CD8-positive, alpha-beta memory T cell (primary cell): ENCODE results near the gene ELMO1. TPM values are rescaled to one million over a fixed set of nuclear protein-coding genes. Genes with fewer than 3 reads are reported as not detected.

Source experiments
- CTCF ChIA-PET: fragments of 350-600 bp; sonication (Branson Sonifier 250); formaldehyde crosslinking; loops from one replicate; lab custom pipeline; 2021; ENCODE audit warnings: antibody characterized with exemption; lab: Charles Lee
- POLR2A ChIA-PET: fragments of 350-600 bp; sonication (Branson Sonifier 250); formaldehyde crosslinking; loops from one replicate; lab custom pipeline; 2021; ENCODE audit warnings: antibody characterized with exemption; lab: Charles Lee
- DNase-seq, 5 donors: peaks; one replicate each; pipeline versions ENCODE4 v3.0.0 to v3.0.0-alpha.2; 2020 to 2022; ENCODE audit warnings: mixed read lengths in 1 of 5
- H3K27ac ChIP-seq: one replicate; pipeline ENCODE4 v1.7.0; 2013; ENCODE audit warnings: low read depth, mild to moderate bottlenecking, low read length, moderate library complexity
- H3K27me3 ChIP-seq: 2 replicates; pipeline ENCODE4 v1.7.0; 2013; ENCODE audit warnings: low read length, mild to moderate bottlenecking; ENCODE audit not compliant: insufficient read depth, poor library complexity, severe bottlenecking
- H3K36me3 ChIP-seq: 2 replicates; pipeline ENCODE4 v1.7.0; 2013; ENCODE audit warnings: mild to moderate bottlenecking, low read length, moderate library complexity; ENCODE audit not compliant: insufficient read depth
- H3K4me1 ChIP-seq: 2 replicates; pipeline ENCODE4 v1.7.0; 2013; ENCODE audit warnings: mild to moderate bottlenecking, low read length, moderate library complexity; ENCODE audit not compliant: insufficient read depth
- H3K4me3 ChIP-seq: 2 replicates; pipeline ENCODE4 v1.7.0; 2013; ENCODE audit warnings: mild to moderate bottlenecking, low read length
- H3K9me3 ChIP-seq: 2 replicates; pipeline ENCODE4 v1.7.0; 2013; ENCODE audit warnings: mild to moderate bottlenecking, low read length
- H3K27ac Mint-ChIP-seq, 8 donors: one replicate each; pipeline ENCODE4 v1.8.0; 2020 to 2021; ENCODE audit warnings: mixed read lengths in 8 of 8, mild to moderate bottlenecking in 6 of 8, inconsistent platforms in 3 of 8, moderate library complexity in 3 of 8
- H3K27me3 Mint-ChIP-seq, 2 donors: one replicate each; pipeline ENCODE4 v1.8.0; 2020 to 2021; ENCODE audit warnings: mixed read lengths in 2 of 2, mild to moderate bottlenecking in 1 of 2, moderate library complexity in 1 of 2
- H3K36me3 Mint-ChIP-seq, 3 donors: one replicate each; pipeline ENCODE4 v1.8.0; 2020 to 2021; ENCODE audit warnings: mixed read lengths in 3 of 3, inconsistent platforms in 1 of 3, mild to moderate bottlenecking in 1 of 3
- H3K4me1 Mint-ChIP-seq, 3 donors: one replicate each; pipeline ENCODE4 v1.8.0; 2020 to 2021; ENCODE audit warnings: mixed read lengths in 3 of 3, inconsistent platforms in 1 of 3, mild to moderate bottlenecking in 1 of 3
- H3K4me3 Mint-ChIP-seq, 7 donors: one replicate each; pipeline ENCODE4 v1.8.0; 2020 to 2021; ENCODE audit warnings: mixed read lengths in 7 of 7, mild to moderate bottlenecking in 6 of 7, moderate library complexity in 4 of 7, inconsistent platforms in 2 of 7
- H3K9me3 Mint-ChIP-seq, 5 donors: one replicate each; pipeline ENCODE4 v1.8.0; 2020 to 2022; ENCODE audit warnings: mixed read lengths in 5 of 5, mild to moderate bottlenecking in 3 of 5, moderate library complexity in 2 of 5, inconsistent platforms in 1 of 5
- polyA plus RNA-seq: library from polyadenylated mRNA; unstranded; fragments of 300-500 nt; fragmentation: Illumina TruSeq; gene quantifications from one replicate; pipeline ENCODE4 v1.2.3, GENCODE V29; 2021
- total RNA-seq, 2 experiments: library from RNA; stranded (reverse); gene quantifications; one replicate each; pipeline ENCODE4 v1.2.3, GENCODE V29; 2021

ELMO1 gene
- total and polyA plus RNA-seq, 3 experiments from 2014 or later = 65.6 to 74.4 (median 66.2) TPM

DNA sequence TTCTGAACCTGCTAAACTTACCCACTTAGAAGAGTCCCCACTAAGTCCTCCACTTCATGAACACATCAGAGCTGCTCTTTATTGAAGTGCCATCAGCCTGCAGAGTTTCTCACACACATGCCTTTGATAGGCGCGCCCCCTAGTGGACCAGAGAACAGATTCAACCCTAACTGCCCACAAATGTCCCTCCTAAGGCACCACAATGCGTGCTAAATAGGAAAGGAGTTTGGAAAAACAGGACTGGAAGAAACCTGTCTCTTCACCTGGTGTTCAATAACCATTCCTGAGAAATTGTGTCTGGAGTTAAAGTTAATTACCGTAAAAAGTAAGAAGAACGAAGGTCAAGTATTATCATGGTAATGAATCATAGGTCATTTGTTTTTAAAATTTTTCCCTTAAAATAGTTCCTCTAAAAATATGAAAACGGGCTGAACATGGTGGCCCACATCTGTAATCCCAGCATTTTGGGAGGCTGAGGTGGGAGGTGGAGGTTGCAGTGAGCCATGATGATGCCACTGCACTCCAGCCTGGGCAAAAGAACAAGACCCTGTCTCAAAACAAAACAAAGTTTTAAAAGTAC, 249.7 kb downstream of the ELMO1 start:
- ChIA-PET CTCF (interaction anchor here (0.6 to 7.5 kb wide), 22 partner anchors 14 to 914 kb away, joined by 3 to 87 read pairs (median 3); no protein-coding TSS in a partner anchor), POLR2A (no interaction called here)

DNA sequence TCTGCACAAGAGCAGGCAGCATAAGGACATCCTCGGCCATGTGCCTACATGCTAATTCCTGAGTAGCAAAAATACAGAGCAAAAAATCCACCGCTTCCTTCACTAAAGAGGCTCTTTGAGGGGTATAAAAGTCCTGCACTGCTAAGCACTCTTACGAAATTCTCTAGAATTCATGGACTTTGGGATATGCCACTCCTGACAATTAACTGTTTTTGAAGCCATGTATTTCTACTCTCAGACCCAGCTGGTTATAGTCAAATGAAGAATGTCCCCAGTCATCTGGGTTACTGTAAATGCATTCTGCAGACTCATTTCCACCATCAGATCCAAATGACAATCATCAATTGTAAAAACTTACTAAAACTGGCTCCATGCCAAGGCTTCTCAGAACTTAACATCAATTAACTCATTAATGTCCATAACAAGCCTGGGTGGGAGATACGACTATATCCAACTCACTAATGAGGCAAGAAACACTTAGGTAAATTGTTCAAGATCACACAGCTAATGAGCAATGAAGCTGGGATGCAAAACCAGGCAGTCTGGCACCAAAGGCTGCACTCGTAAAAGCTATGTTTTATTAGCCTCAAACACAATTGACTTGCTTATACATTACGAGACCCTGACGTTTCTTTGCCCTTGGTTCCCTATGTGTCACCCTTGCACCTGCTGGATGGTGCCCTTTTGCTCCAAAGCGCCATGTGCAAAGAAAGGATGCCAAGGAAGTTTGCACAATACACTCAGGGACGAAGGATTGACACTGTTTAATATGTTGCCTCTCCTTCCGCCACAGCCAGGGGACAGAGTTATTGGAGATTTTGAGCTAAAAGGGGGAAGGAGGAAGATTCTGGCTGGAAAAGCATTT, 250.4 kb downstream of the ELMO1 start:
- H3K4me3 ChIP-seq = no peak overlapping the region
- H3K4me1 Mint-ChIP-seq = peaks cover 10 to 21% (median 11%) of the 10 kb centered on the region in 3 donors
- H3K27ac ChIP-seq = no peak overlapping the region
- H3K27me3 Mint-ChIP-seq = no peaks in the 10 kb centered on the region
- no peak overlapping the region for H3K27ac Mint-ChIP-seq
- CTCF ChIA-PET = interaction anchor here (0.6 to 7.5 kb wide), 21 partner anchors 13 to 914 kb away, joined by 3 to 87 read pairs (median 3); no protein-coding TSS in a partner anchor
- POLR2A ChIA-PET = no interaction called here
- H3K9me3 Mint-ChIP-seq = no peaks in the 10 kb centered on the region
- H3K4me1 ChIP-seq = no peaks in the 10 kb centered on the region
- H3K4me3 Mint-ChIP-seq = no peak overlapping the region
- peaks cover 5% of the 10 kb centered on the region for H3K36me3 ChIP-seq
- no peaks in the 10 kb centered on the region for H3K9me3 ChIP-seq
- peaks cover 0 to 72% (median 7%) of the 10 kb centered on the region in 3 donors for H3K36me3 Mint-ChIP-seq
- H3K27me3 ChIP-seq = no peaks in the 10 kb centered on the region
- DNase-seq = no peak

More for the DNA sequence above, 249.7 kb downstream of the ELMO1 start:
- Histone ChIP-seq H3K4me1 (no peaks in the 10 kb centered on the region), H3K9me3 (no peaks in the 10 kb centered on the region), H3K27me3 (no peaks in the 10 kb centered on the region), H3K4me3 (no peak overlapping the region), H3K27ac (no peak overlapping the region), H3K36me3 (peaks cover 5% of the 10 kb centered on the region)
- no peaks in the 10 kb centered on the region for H3K27me3 Mint-ChIP-seq
- peaks cover 5 to 14% (median 10%) of the 10 kb centered on the region in 3 donors for H3K4me1 Mint-ChIP-seq
- peak; percentile 53 to 83 (median 60) for DNase-seq
- H3K36me3 Mint-ChIP-seq = peaks cover 0 to 76% (median 8%) of the 10 kb centered on the region in 3 donors
- H3K27ac Mint-ChIP-seq = peak overlapping the region in 1 of 8 donors; percentile 57
- no peak overlapping the region for H3K4me3 Mint-ChIP-seq
- no peaks in the 10 kb centered on the region for H3K9me3 Mint-ChIP-seq

- no peaks in the 10 kb centered on the region for H3K27me3 ChIP-seq
- no peak overlapping the region for H3K4me3 ChIP-seq
- peaks cover 5% of the 10 kb centered on the region for H3K36me3 ChIP-seq
- no peaks in the 10 kb centered on the region for H3K4me1 ChIP-seq
- Mint-ChIP-seq H3K27ac (peak overlapping the region in 1 of 8 donors; percentile 31), H3K4me3 (no peak overlapping the region), H3K27me3 (no peaks in the 10 kb centered on the region), H3K9me3 (no peaks in the 10 kb centered on the region), H3K4me1 (peaks cover 13 to 21% (median 13%) of the 10 kb centered on the region in 3 donors), H3K36me3 (peaks cover 0 to 64% (median 7%) of the 10 kb centered on the region in 3 donors)
- DNase-seq = no peak
- ChIA-PET CTCF (interaction anchor here (1.8 to 7.5 kb wide), 2 partner anchors 709 to 757 kb away, joined by 4 to 87 read pairs; no protein-coding TSS in a partner anchor), POLR2A (no interaction called here)
- no peak overlapping the region for H3K27ac ChIP-seq
- H3K9me3 ChIP-seq = no peaks in the 10 kb centered on the region
Measured at GRCh38 chr7:37197108-37197507, 251.6 kb downstream of the ELMO1 start.

DNA sequence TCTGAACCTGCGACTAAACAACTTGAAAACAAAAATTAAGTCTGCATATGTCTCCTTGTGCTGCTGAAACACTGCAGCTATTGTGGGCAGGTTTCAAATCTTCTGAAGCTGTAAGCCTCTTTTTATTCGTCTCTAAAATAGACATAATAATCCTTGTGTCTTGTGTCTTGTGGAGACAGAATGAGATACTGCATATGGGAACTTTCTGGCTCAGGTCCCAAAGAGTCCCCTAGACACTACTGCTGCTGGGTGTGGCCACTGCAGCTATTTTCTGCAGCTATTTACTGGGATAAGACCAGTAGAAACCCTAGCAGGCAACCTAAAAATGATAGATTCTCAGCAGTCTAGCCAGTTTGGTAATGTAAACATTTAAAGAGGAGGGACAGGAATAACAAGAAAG, 252.0 kb downstream of the ELMO1 start:
- no peaks in the 10 kb centered on the region for H3K9me3 Mint-ChIP-seq
- DNase-seq = no peak
- no peaks in the 10 kb centered on the region for H3K27me3 Mint-ChIP-seq
- Histone ChIP-seq H3K4me3 (no peak overlapping the region), H3K4me1 (no peaks in the 10 kb centered on the region), H3K27me3 (no peaks in the 10 kb centered on the region), H3K36me3 (peaks cover 5% of the 10 kb centered on the region), H3K9me3 (no peaks in the 10 kb centered on the region), H3K27ac (no peak overlapping the region)
- peaks cover 13 to 21% (median 13%) of the 10 kb centered on the region in 3 donors for H3K4me1 Mint-ChIP-seq
- H3K27ac Mint-ChIP-seq = no peak overlapping the region
- H3K4me3 Mint-ChIP-seq = peak overlapping the region in 1 of 7 donors; percentile 25
- ChIA-PET POLR2A (no interaction called here), CTCF (interaction anchor here (1.8 to 7.5 kb wide), 2 partner anchors 708 to 756 kb away, joined by 4 to 87 read pairs; no protein-coding TSS in a partner anchor)
- peaks cover 0 to 68% (median 8%) of the 10 kb centered on the region in 3 donors for H3K36me3 Mint-ChIP-seq

GRCh38 chr7:37195388-37195787, 253.3 kb downstream of the ELMO1 start:
- H3K27me3 ChIP-seq = no peaks in the 10 kb centered on the region
- no peaks in the 10 kb centered on the region for H3K27me3 Mint-ChIP-seq
- no peak overlapping the region for H3K4me3 ChIP-seq
- no peaks in the 10 kb centered on the region for H3K9me3 Mint-ChIP-seq
- no peaks in the 10 kb centered on the region for H3K4me1 ChIP-seq
- no peak overlapping the region for H3K27ac ChIP-seq
- ChIA-PET POLR2A (no interaction called here), CTCF (interaction anchor here (1.8 to 7.5 kb wide), 2 partner anchors 707 to 755 kb away, joined by 4 to 87 read pairs; no protein-coding TSS in a partner anchor)
- H3K4me3 Mint-ChIP-seq = no peak overlapping the region
- peaks cover 13 to 21% (median 13%) of the 10 kb centered on the region in 3 donors for H3K4me1 Mint-ChIP-seq
- no peak for DNase-seq
- peaks cover 0 to 65% (median 12%) of the 10 kb centered on the region in 3 donors for H3K36me3 Mint-ChIP-seq
- H3K27ac Mint-ChIP-seq = peak overlapping the region in 2 of 8 donors; percentile 37 to 83
- no peaks in the 10 kb centered on the region for H3K9me3 ChIP-seq
- H3K36me3 ChIP-seq = peaks cover 5% of the 10 kb centered on the region

DNA sequence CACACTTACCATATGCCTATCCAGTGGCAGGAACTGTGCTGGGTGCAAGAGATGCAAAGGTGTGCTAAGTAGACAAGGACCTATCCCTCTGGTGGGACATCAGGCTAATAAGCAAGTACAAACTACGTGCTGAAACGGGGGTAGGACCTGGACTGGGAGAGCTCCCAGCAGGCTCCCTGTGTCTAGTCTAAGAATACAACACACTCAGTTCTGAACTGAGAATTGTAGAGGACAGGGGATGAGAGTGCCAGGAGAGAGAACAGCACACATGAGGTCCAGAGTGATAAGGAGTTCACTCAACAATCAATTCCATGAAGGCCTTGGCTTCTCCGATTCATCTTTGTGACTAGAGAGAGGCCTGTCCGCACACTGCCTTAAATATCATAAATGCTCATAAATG, 253.7 kb downstream of the ELMO1 start:
- H3K4me1 ChIP-seq = no peaks in the 10 kb centered on the region
- DNase-seq = no peak
- ChIA-PET CTCF (no interaction called here), POLR2A (no interaction called here)
- Mint-ChIP-seq H3K36me3 (peaks cover 0 to 62% (median 12%) of the 10 kb centered on the region in 3 donors), H3K4me3 (no peak overlapping the region), H3K4me1 (peaks cover 13 to 21% (median 13%) of the 10 kb centered on the region in 3 donors), H3K9me3 (no peaks in the 10 kb centered on the region), H3K27me3 (no peaks in the 10 kb centered on the region), H3K27ac (peak overlapping the region in 2 of 8 donors; percentile 37 to 75)
- no peak overlapping the region for H3K4me3 ChIP-seq
- no peak overlapping the region for H3K27ac ChIP-seq
- no peaks in the 10 kb centered on the region for H3K9me3 ChIP-seq
- H3K36me3 ChIP-seq = peaks cover 5% of the 10 kb centered on the region
- no peaks in the 10 kb centered on the region for H3K27me3 ChIP-seq

DNA sequence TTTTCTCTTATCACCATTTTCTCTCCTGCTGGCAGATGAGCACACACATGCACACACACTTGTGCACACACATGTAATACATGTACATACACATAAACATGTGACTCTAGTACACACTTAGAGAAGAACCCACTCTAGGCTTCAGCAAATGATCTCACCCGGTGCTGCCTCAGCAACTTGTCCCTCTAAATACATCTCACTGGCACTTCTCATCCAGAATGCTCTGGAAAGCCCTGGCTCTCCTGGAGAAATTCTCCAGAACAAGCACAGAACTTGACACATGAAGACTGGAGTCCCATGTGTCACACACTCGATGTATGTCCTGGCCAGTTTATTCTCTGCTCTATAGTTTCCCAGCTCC, 254.9 kb downstream of the ELMO1 start:
- POLR2A ChIA-PET = no interaction called here
- Mint-ChIP-seq H3K9me3 (no peaks in the 10 kb centered on the region), H3K36me3 (peaks cover 0 to 64% (median 12%) of the 10 kb centered on the region in 3 donors), H3K4me1 (peaks cover 10 to 17% (median 11%) of the 10 kb centered on the region in 3 donors), H3K27ac (peak overlapping the region in 1 of 8 donors; percentile 32), H3K27me3 (no peaks in the 10 kb centered on the region), H3K4me3 (no peak overlapping the region)
- Histone ChIP-seq H3K4me1 (no peaks in the 10 kb centered on the region), H3K27me3 (no peaks in the 10 kb centered on the region), H3K36me3 (peaks cover 5% of the 10 kb centered on the region), H3K4me3 (no peak overlapping the region), H3K27ac (no peak overlapping the region), H3K9me3 (no peaks in the 10 kb centered on the region)
- CTCF ChIA-PET = interaction anchor here (0.7 to 3.9 kb wide), 2 partner anchors 11 to 706 kb away, joined by 3 to 21 read pairs; no protein-coding TSS in a partner anchor
- DNase-seq = no peak
